GM23248 (cell line): ENCODE results near the gene RTN4. TPM values are rescaled to one million over a fixed set of nuclear protein-coding genes. Genes with fewer than 3 reads are reported as not detected.

Experiments used
- DNase-seq: peaks from one replicate; pipeline ENCODE4 v3.0.0-alpha.2; 2015
- H2AFZ ChIP-seq: fragments of 200-600 bp; sonication (generic); 2 replicates; pipeline ENCODE4 v1.6.1; 2016; ENCODE audit warnings: antibody characterized with exemption
- H3F3A ChIP-seq: fragments of 200-600 bp; sonication (generic); 2 replicates; pipeline ENCODE4 v1.6.1; 2016; ENCODE audit warnings: mild to moderate bottlenecking, antibody characterized with exemption, mixed run types; ENCODE audit not compliant: insufficient read depth
- H3K27ac ChIP-seq: fragments of 200-600 bp; sonication (generic); 2 replicates; pipeline ENCODE4 v1.5.1; 2016; ENCODE audit warnings: mild to moderate bottlenecking
- H3K27me3 ChIP-seq: fragments of 200-600 bp; sonication (generic); replicated peaks from 2 replicates; pipeline ENCODE4 v1.6.1; 2016; ENCODE audit warnings: mild to moderate bottlenecking; ENCODE audit not compliant: insufficient read depth
- H3K36me3 ChIP-seq: fragments of 200-600 bp; sonication (generic); 2 replicates; pipeline ENCODE4 v1.6.1; 2016; ENCODE audit warnings: low read depth, mild to moderate bottlenecking
- H3K4me1 ChIP-seq: fragments of 200-600 bp; sonication (generic); 2 replicates; pipeline ENCODE4 v1.6.1; 2016; ENCODE audit warnings: mild to moderate bottlenecking; ENCODE audit not compliant: insufficient read depth
- H3K4me2 ChIP-seq: fragments of 200-600 bp; sonication (generic); one replicate; pipeline ENCODE4 v1.6.1; 2016; ENCODE audit warnings: mild to moderate bottlenecking; ENCODE audit not compliant: unreplicated experiment
- H3K4me3 ChIP-seq: fragments of 200-600 bp; sonication (generic); 2 replicates; pipeline ENCODE4 v1.5.1; 2016; ENCODE audit warnings: mild to moderate bottlenecking
- H3K79me2 ChIP-seq: fragments of 200-600 bp; sonication (generic); 2 replicates; pipeline ENCODE4 v1.6.1; 2016; ENCODE audit warnings: mild to moderate bottlenecking; ENCODE audit not compliant: insufficient read depth
- H3K9ac ChIP-seq: fragments of 200-600 bp; sonication (generic); 2 replicates; pipeline ENCODE4 v1.6.1; 2016; ENCODE audit warnings: mild to moderate bottlenecking
- H3K9me2 ChIP-seq: fragments of 200-600 bp; sonication (generic); 2 replicates; pipeline ENCODE4 v1.6.1; 2016; ENCODE audit warnings: mixed run types, mild to moderate bottlenecking, moderate library complexity; ENCODE audit not compliant: insufficient read depth
- H3K9me3 ChIP-seq: fragments of 200-600 bp; sonication (generic); one replicate; pipeline ENCODE4 v1.6.1; 2017; ENCODE audit warnings: low read depth
- H4K20me1 ChIP-seq: fragments of 200-600 bp; sonication (generic); 2 replicates; pipeline ENCODE4 v1.6.0; 2016; ENCODE audit not compliant: insufficient read depth
- EZH2 ChIP-seq: fragments of 200-600 bp; sonication (generic); IDR thresholded peaks from 2 replicates; pipeline ENCODE4 v1.6.1; 2018; ENCODE audit warnings: antibody characterized with exemption, mild to moderate bottlenecking; ENCODE audit not compliant: insufficient read depth, poor library complexity, severe bottlenecking
- EZH2phosphoT487 ChIP-seq: fragments of 200-600 bp; sonication (generic); IDR thresholded peaks from 2 replicates; pipeline ENCODE4 v1.6.1; 2018; ENCODE audit warnings: antibody characterized with exemption, moderate library complexity, mild to moderate bottlenecking, low read depth; ENCODE audit not compliant: insufficient read depth
- WGBS, 2 experiments: methylation state at CpG; one replicate each; pipeline ENCODE4 v1.1.6; 2015 to 2017; ENCODE audit warnings: low lambda C conversion rate in 2 of 2, low coverage in 1 of 2; ENCODE audit errors: missing lambda C conversion rate in 2 of 2; 5-methylcytosine and 5-hydroxymethylcytosine counted together
- in situ Hi-C: fragments of 300-500 bp; cut with MboI; formaldehyde crosslinking; loops from 2 replicates; pipeline ENCODE4 v1.15.0; 2020
- polyA plus RNA-seq: library from polyadenylated mRNA; unstranded; fragments of >200 nt; fragmentation: Nextera tagmentation; extraction: Ambion mirVana; gene quantifications from 2 replicates; pipeline ENCODE4 v1.2.1, GENCODE V29; 2016
- total RNA-seq: library from RNA; depleted of rRNA; stranded (reverse); fragments of >200 nt; shearing (Covaris generic); gene quantifications from 2 replicates; pipeline ENCODE4 v1.2.3, GENCODE V29; 2014

RTN4 gene
- total and polyA plus RNA-seq, 2 experiments from 2014 or later, result 361 to 425 TPM

- Histone ChIP-seq H2AFZ (no peak overlapping the region), H3F3A (peaks cover 76% of the 10 kb centered on the region), H3K79me2 (peaks cover 100% of the 10 kb centered on the region), H3K9ac (no peak overlapping the region), H3K4me2 (no peak overlapping the region), H4K20me1 (peaks cover 96% of the 10 kb centered on the region), H3K4me1 (peaks cover 56% of the 10 kb centered on the region), H3K36me3 (0 out of 2 replicates have a peak, but pooled peaks cover 11% of the 10 kb centered on the region), H3K27ac (no peak overlapping the region), H3K27me3 (no peaks in the 10 kb centered on the region), H3K9me2 (no peaks in the 10 kb centered on the region), H3K4me3 (no peak overlapping the region), H3K9me3 (no peaks in the 10 kb centered on the region)
- no peak for TF ChIP-seq EZH2
- no peak for TF ChIP-seq EZH2phosphoT487
- 78 to 79% methylated on average over 4 of the region's 4 CpGs for WGBS, 2 experiments
- DNase-seq, result no peak
- in situ Hi-C loops, result no loop called here
These were observed 18.7 kb downstream of the RTN4 start for GRCh38 chr2:55031505-55031904.

DNA sequence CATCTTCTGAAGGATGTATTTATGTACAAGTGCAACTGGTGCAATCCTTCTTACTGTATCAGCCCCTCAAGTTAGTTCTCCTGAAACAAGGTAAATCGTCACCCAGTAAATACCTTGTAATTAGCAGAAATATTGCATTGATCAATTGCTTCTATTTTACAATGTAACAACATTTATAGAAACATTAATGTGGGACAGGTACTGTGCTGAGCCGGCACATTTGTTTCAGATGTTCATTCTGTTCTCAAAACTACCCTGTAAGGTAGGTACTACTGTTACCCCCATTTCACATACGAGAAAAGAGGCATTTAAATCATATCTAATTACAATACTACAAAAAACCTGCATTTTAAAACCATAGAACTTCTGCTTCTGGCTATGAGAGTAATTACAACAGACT is 19.5 kb downstream of the RTN4 start:
- in situ Hi-C loops, result no loop called here
- no peak overlapping the region for H3K4me2 ChIP-seq
- H3K36me3 ChIP-seq, result 0 out of 2 replicates have a peak, but pooled peaks cover 11% of the 10 kb centered on the region
- TF ChIP-seq EZH2phosphoT487 (no peak), EZH2 (no peak)
- peaks cover 80% of the 10 kb centered on the region for H3F3A ChIP-seq
- H3K9ac ChIP-seq, result no peak overlapping the region
- H3K9me3 ChIP-seq, result no peaks in the 10 kb centered on the region
- H3K27ac ChIP-seq, result no peak overlapping the region
- WGBS, 2 experiments, result 96 to 98% methylated on average over 3 of the region's 3 CpGs
- H3K27me3 ChIP-seq, result no peaks in the 10 kb centered on the region
- peaks cover 98% of the 10 kb centered on the region for H4K20me1 ChIP-seq
- no peak overlapping the region for H2AFZ ChIP-seq
- peaks cover 100% of the 10 kb centered on the region for H3K79me2 ChIP-seq
- no peaks in the 10 kb centered on the region for H3K9me2 ChIP-seq
- no peak overlapping the region for H3K4me3 ChIP-seq
- no peak for DNase-seq
- peaks cover 64% of the 10 kb centered on the region for H3K4me1 ChIP-seq

GRCh38 chr2:55029098-55029497 is 21.2 kb downstream of the RTN4 start:
- H3K9me2 ChIP-seq, result no peaks in the 10 kb centered on the region
- TF ChIP-seq EZH2phosphoT487, result no peak
- no peak for TF ChIP-seq EZH2
- no peaks in the 10 kb centered on the region for H3K27me3 ChIP-seq
- peaks cover 95% of the 10 kb centered on the region for H4K20me1 ChIP-seq
- H3K4me2 ChIP-seq, result no peak overlapping the region
- H3K27ac ChIP-seq, result no peak overlapping the region
- H3K4me1 ChIP-seq, result peaks cover 73% of the 10 kb centered on the region
- H3K4me3 ChIP-seq, result no peak overlapping the region
- H3K9ac ChIP-seq, result no peak overlapping the region
- peaks cover 77% of the 10 kb centered on the region for H3F3A ChIP-seq
- H2AFZ ChIP-seq, result no peak overlapping the region
- in situ Hi-C loops, result no loop called here
- peaks cover 100% of the 10 kb centered on the region for H3K79me2 ChIP-seq
- H3K36me3 ChIP-seq, result 0 out of 2 replicates have a peak, but pooled peaks cover 18% of the 10 kb centered on the region
- 96 to 97% methylated on average over 1 of the region's 1 CpG for WGBS, 2 experiments
- DNase-seq, result no peak
- H3K9me3 ChIP-seq, result no peaks in the 10 kb centered on the region

DNA sequence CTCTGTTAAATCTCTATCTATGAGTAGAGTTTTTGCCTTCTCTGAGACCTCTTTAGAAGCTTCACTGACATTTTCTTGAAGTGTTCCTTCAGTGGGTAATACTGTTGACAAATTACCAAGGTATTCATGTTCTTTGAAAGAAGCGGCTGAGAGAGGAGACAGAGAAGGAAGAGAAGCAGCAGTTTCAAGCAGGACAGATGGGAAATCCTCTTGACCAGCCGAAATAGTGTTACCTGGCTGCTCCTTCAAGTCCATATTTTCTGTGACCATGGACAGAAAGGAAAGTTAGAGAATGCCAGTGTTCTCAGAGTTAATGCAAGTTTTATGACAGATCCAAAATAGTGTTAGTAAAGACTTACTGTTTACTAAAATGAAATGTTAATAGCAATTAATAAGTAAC is 23.0 kb downstream of the RTN4 start:
- H3K36me3 ChIP-seq, result 0 out of 2 replicates have a peak, but pooled peaks cover 18% of the 10 kb centered on the region
- TF ChIP-seq EZH2phosphoT487 (no peak), EZH2 (no peak)
- H3K9me2 ChIP-seq, result no peaks in the 10 kb centered on the region
- 70 to 71% methylated on average over 2 of the region's 2 CpGs for WGBS, 2 experiments
- no peak overlapping the region for H3K4me3 ChIP-seq
- H3K27me3 ChIP-seq, result no peaks in the 10 kb centered on the region
- H3F3A ChIP-seq, result peaks cover 84% of the 10 kb centered on the region
- DNase-seq, result no peak
- H3K9ac ChIP-seq, result no peak overlapping the region
- in situ Hi-C loops, result no loop called here
- H2AFZ ChIP-seq, result no peak overlapping the region
- H3K79me2 ChIP-seq, result peaks cover 100% of the 10 kb centered on the region
- H3K4me1 ChIP-seq, result peaks cover 79% of the 10 kb centered on the region
- no peak overlapping the region for H3K27ac ChIP-seq
- peaks cover 97% of the 10 kb centered on the region for H4K20me1 ChIP-seq
- H3K4me2 ChIP-seq, result peak overlapping the region; percentile 30
- no peaks in the 10 kb centered on the region for H3K9me3 ChIP-seq
